CD4-positive, alpha-beta T cell (primary cell): ENCODE measurements around the gene CPED1. TPM values are rescaled to one million over a fixed set of nuclear protein-coding genes. Genes with fewer than 3 reads are reported as not detected.

Experiments used
- ATAC-seq: fragments of 200-7000 bp; cut with Tn5 transposase; one replicate; pipeline ENCODE4 v1.10.0; 2022; ENCODE audit warnings: mild to moderate bottlenecking; ENCODE audit not compliant: poor library complexity
- CTCF ChIA-PET: fragments of 350-600 bp; sonication (Branson Sonifier 250); formaldehyde crosslinking; loops from one replicate; lab custom pipeline; 2021; ENCODE audit warnings: antibody characterized with exemption, inconsistent platforms; lab: Charles Lee
- POLR2A ChIA-PET: fragments of 350-600 bp; sonication (Branson Sonifier 250); formaldehyde crosslinking; loops from one replicate; lab custom pipeline; 2021; ENCODE audit warnings: antibody characterized with exemption, inconsistent platforms; lab: Charles Lee
- DNase-seq, 14 experiments: peaks; one replicate each; pipeline ENCODE4 v3.0.0-alpha.2; 2013 to 2020; ENCODE audit warnings: mixed read lengths in 2 of 14
- H3K27ac ChIP-seq, 2 donors: one replicate each; pipeline versions ENCODE4 v1.5.1 to v1.7.0; 2013; ENCODE audit warnings: low read length in 2 of 2, low read depth in 1 of 2, mild to moderate bottlenecking in 1 of 2
- H3K27me3 ChIP-seq, 2 experiments: 1 replicate in 1 of 2; 2 replicates in 1 of 2; pipeline versions ENCODE4 v1.6.1 to v1.7.0; 2013; ENCODE audit warnings: low read length in 2 of 2, control low read depth in 1 of 2, mild to moderate bottlenecking in 1 of 2, moderate library complexity in 1 of 2; ENCODE audit not compliant: insufficient read depth in 2 of 2, control insufficient read depth in 1 of 2
- H3K36me3 ChIP-seq: one replicate; pipeline ENCODE4 v1.6.1; 2013; ENCODE audit warnings: low read length, control low read depth; ENCODE audit not compliant: insufficient read depth
- H3K4me1 ChIP-seq: one replicate; pipeline ENCODE4 v1.6.1; 2013; ENCODE audit warnings: low read length, control low read depth; ENCODE audit not compliant: insufficient read depth
- H3K4me3 ChIP-seq: one replicate; pipeline ENCODE4 v1.5.1; 2013; ENCODE audit warnings: mild to moderate bottlenecking, low read length, moderate library complexity
- H3K9me3 ChIP-seq, 2 experiments: 1 replicate in 1 of 2; 2 replicates in 1 of 2; pipeline versions ENCODE4 v1.6.1 to v1.7.0; 2013; ENCODE audit warnings: low read length in 2 of 2, mild to moderate bottlenecking in 2 of 2, control low read depth in 1 of 2, moderate library complexity in 1 of 2; ENCODE audit not compliant: control insufficient read depth in 1 of 2, insufficient read depth in 1 of 2
- H3K27ac Mint-ChIP-seq: one replicate; pipeline ENCODE4 v1.8.0; 2020; ENCODE audit warnings: mixed read lengths
- H3K27me3 Mint-ChIP-seq: one replicate; pipeline ENCODE4 v1.8.0; 2021; ENCODE audit warnings: mixed read lengths
- H3K36me3 Mint-ChIP-seq: one replicate; pipeline ENCODE4 v1.8.0; 2021; ENCODE audit warnings: low read depth, mixed read lengths
- H3K4me1 Mint-ChIP-seq: one replicate; pipeline ENCODE4 v1.8.0; 2021; ENCODE audit warnings: low read depth, mixed read lengths
- H3K4me3 Mint-ChIP-seq: one replicate; pipeline ENCODE4 v1.8.0; 2020; ENCODE audit warnings: mild to moderate bottlenecking, mixed read lengths
- H3K9me3 Mint-ChIP-seq: one replicate; pipeline ENCODE4 v1.8.0; 2020; ENCODE audit warnings: mixed read lengths
- CTCF ChIP-seq: fragments of 200-600 bp; IDR thresholded peaks from one replicate; pipeline ENCODE4 v1.8.0; 2022; ENCODE audit warnings: antibody characterized with exemption, mild to moderate bottlenecking
- intact Hi-C, 2 experiments: fragments of 100-400 bp; cut with DNase I in 1 of 2; cut with micrococcal nuclease in 1 of 2; formaldehyde crosslinking; loops; one replicate each; pipeline versions ENCODE4 v1.15.1 to v1.9.0; 2023 to 2025; cut with DNase I, micrococcal nuclease
- total RNA-seq, 174 experiments: library from RNA in 2 of 174; stranded (reverse) in 2 of 174; gene quantifications; one replicate each; pipeline ENCODE4 v1.2.3 and lab custom pipeline; 2021 to 2026

The CPED1 gene
- total RNA-seq, 2 experiments from 2014 or later, result 0.08 to 0.19 TPM

- no peak overlapping the region for H3K27ac Mint-ChIP-seq
- no peak overlapping the region for H3K4me3 Mint-ChIP-seq
- CTCF ChIA-PET, result no interaction called here
- no peaks in the 10 kb centered on the region for H3K9me3 Mint-ChIP-seq
- peaks cover 7% of the 10 kb centered on the region for H3K27me3 Mint-ChIP-seq
- intact Hi-C loops, result no loop called here
- Histone ChIP-seq H3K27ac (no peak overlapping the region), H3K9me3 (peaks cover 0 to 7% of the 10 kb centered on the region in 2 experiments), H3K36me3 (no peaks in the 10 kb centered on the region), H3K4me1 (no peaks in the 10 kb centered on the region), H3K4me3 (no peak overlapping the region), H3K27me3 (no peaks in the 10 kb centered on the region)
- no peak for TF ChIP-seq CTCF
- no peak for ATAC-seq
- DNase-seq, result no peak
- POLR2A ChIA-PET, result no interaction called here
- H3K4me1 Mint-ChIP-seq, result no peaks in the 10 kb centered on the region
- H3K36me3 Mint-ChIP-seq, result no peaks in the 10 kb centered on the region
These were observed 293.6 kb downstream of the CPED1 start for GRCh38 chr7:121282129-121282528.

GRCh38 chr7:121285066-121285667, 296.7 kb downstream of the CPED1 start:
- no peak for DNase-seq
- ChIA-PET POLR2A (no interaction called here), CTCF (no interaction called here)
- Mint-ChIP-seq H3K4me3 (no peak overlapping the region), H3K9me3 (peaks cover 3% of the 10 kb centered on the region), H3K27me3 (no peaks in the 10 kb centered on the region), H3K27ac (no peak overlapping the region), H3K4me1 (no peaks in the 10 kb centered on the region), H3K36me3 (no peaks in the 10 kb centered on the region)
- no peak overlapping the region for H3K4me3 ChIP-seq
- no peaks in the 10 kb centered on the region for H3K36me3 ChIP-seq
- H3K9me3 ChIP-seq, result peaks cover 0 to 7% of the 10 kb centered on the region in 2 experiments
- intact Hi-C loops, result no loop called here
- no peaks in the 10 kb centered on the region for H3K4me1 ChIP-seq
- H3K27ac ChIP-seq, result no peak overlapping the region
- ATAC-seq, result no peak
- no peak for TF ChIP-seq CTCF
- H3K27me3 ChIP-seq, result no peaks in the 10 kb centered on the region

GRCh38 chr7:121286186-121286585, 297.7 kb downstream of the CPED1 start:
- POLR2A ChIA-PET, result no interaction called here
- H3K9me3 Mint-ChIP-seq, result peaks cover 3% of the 10 kb centered on the region
- intact Hi-C loops, result no loop called here
- ATAC-seq (no peak), DNase-seq (no peak)
- no peak for TF ChIP-seq CTCF
- H3K4me3 Mint-ChIP-seq, result no peak overlapping the region
- H3K9me3 ChIP-seq, result peaks cover 0 to 7% of the 10 kb centered on the region in 2 experiments
- no peaks in the 10 kb centered on the region for H3K36me3 Mint-ChIP-seq
- H3K27ac Mint-ChIP-seq, result no peak overlapping the region
- no peaks in the 10 kb centered on the region for H3K4me1 Mint-ChIP-seq
- no peak overlapping the region for H3K27ac ChIP-seq
- no peaks in the 10 kb centered on the region for H3K27me3 ChIP-seq
- H3K27me3 Mint-ChIP-seq, result peaks cover 3% of the 10 kb centered on the region
- no peaks in the 10 kb centered on the region for H3K4me1 ChIP-seq
- no peaks in the 10 kb centered on the region for H3K36me3 ChIP-seq
- CTCF ChIA-PET, result no interaction called here
- H3K4me3 ChIP-seq, result no peak overlapping the region
